Left lung (tissue), 10 donors: Measurements from ENCODE around the gene COX10. TPM values are rescaled to one million over a fixed set of nuclear protein-coding genes. Genes with fewer than 3 reads are reported as not detected.

Experiments used
- ATAC-seq: fragments of 200-7000 bp; cut with Tn5 transposase; one replicate; pipeline ENCODE4 v1.9.1; 2020; ENCODE audit warnings: moderate library complexity
- DNase-seq, 4 donors: peaks; one replicate each; pipeline ENCODE4 v3.0.0-alpha.2; 2013 to 2020
- H3K27ac ChIP-seq, 2 donors: fragments of 200-600 bp; sonication (generic) in 1 of 2; one replicate each; pipeline versions ENCODE4 v1.5.0 to v1.8.0; 2020 to 2021
- H3K27me3 ChIP-seq, 2 donors: fragments of 200-600 bp; sonication (generic) in 1 of 2; one replicate each; pipeline versions ENCODE4 v1.5.0 to v1.8.0; 2020 to 2021
- H3K36me3 ChIP-seq, 2 donors: fragments of 200-600 bp; sonication (generic) in 1 of 2; one replicate each; pipeline versions ENCODE4 v1.5.0 to v1.8.0; 2020 to 2021
- H3K4me1 ChIP-seq, 2 donors: fragments of 200-600 bp; one replicate each; pipeline ENCODE4 v1.8.0; 2021
- H3K4me3 ChIP-seq, 2 donors: fragments of 200-600 bp; sonication (generic) in 1 of 2; one replicate each; pipeline versions ENCODE4 v1.5.0 to v1.8.0; 2020 to 2021; ENCODE audit warnings: mild to moderate bottlenecking in 1 of 2
- H3K9me3 ChIP-seq, 2 donors: fragments of 200-600 bp; sonication (generic) in 1 of 2; one replicate each; pipeline versions ENCODE4 v1.5.0 to v1.8.0; 2020 to 2021
- CTCF ChIP-seq, 2 donors: fragments of 200-600 bp; sonication (generic) in 1 of 2; IDR thresholded peaks; one replicate each; pipeline versions ENCODE4 v1.5.0 to v1.8.0; 2021; ENCODE audit warnings: antibody characterized with exemption in 2 of 2
- intact Hi-C, 2 donors: fragments of 100-400 bp; cut with DNase I; formaldehyde crosslinking; loops; one replicate each; pipeline versions ENCODE4 v1.11.2 to v1.14.2; 2022
- polyA plus RNA-seq, 6 donors: library from polyadenylated mRNA; unstranded; fragments of 120-200 nt; gene quantifications; one replicate each; pipeline ENCODE4 v1.2.1, GENCODE V29; 2013; ENCODE audit not compliant: insufficient read length in 6 of 6
- total RNA-seq, 2 donors: library from RNA; stranded (reverse); fragmentation: NEBNext Ultra II Directional; extraction: Animal tissue kit (Norgen Biotek cat#: 25700); gene quantifications; one replicate each; pipeline ENCODE4 v1.2.1, GENCODE V29; 2021
- donor health status: DM: no; HTN: yes; CAD: no.
- donor health status: DM: no; HTN: no; CAD: no.

The COX10 gene
- total and polyA plus RNA-seq, 8 donors: 11.8 to 15.7 (median 12.4) TPM

- intact Hi-C loops: no loop called here
- DNase-seq (no peak), ATAC-seq (no peak)
- TF ChIP-seq CTCF (IDR thresholded peaks at IDR 0.05): no peak
- Histone ChIP-seq H3K27ac (no peak overlapping the region), H3K4me3 (no peak overlapping the region), H3K4me1 (peaks cover 0 to 7% of the 10 kb centered on the region in 2 donors), H3K9me3 (no peaks in the 10 kb centered on the region), H3K27me3 (no peaks in the 10 kb centered on the region), H3K36me3 (no peaks in the 10 kb centered on the region)
Observed at GRCh38 chr17:14138649-14139048, 69.3 kb downstream of the COX10 start.

- no peak for TF ChIP-seq CTCF (IDR thresholded peaks at IDR 0.05)
- no peak for ATAC-seq
- H3K27me3 ChIP-seq: no peaks in the 10 kb centered on the region
Observed at GRCh38 chr17:14143688-14144087, 74.4 kb downstream of the COX10 start.

GRCh38 chr17:14144508-14144907, 75.2 kb downstream of the COX10 start:
- intact Hi-C loops: no loop called here
- no peaks in the 10 kb centered on the region for H3K27me3 ChIP-seq
- H3K9me3 ChIP-seq: no peaks in the 10 kb centered on the region
- no peak overlapping the region for H3K27ac ChIP-seq
- H3K36me3 ChIP-seq: no peaks in the 10 kb centered on the region
- no peak for DNase-seq
- ATAC-seq: no peak
- H3K4me3 ChIP-seq: no peak overlapping the region
- TF ChIP-seq CTCF (IDR thresholded peaks at IDR 0.05): no peak
- peaks cover 0 to 7% of the 10 kb centered on the region in 2 donors for H3K4me1 ChIP-seq

More at GRCh38 chr17:14143688-14144087, 74.4 kb downstream of the COX10 start:
- peaks cover 0 to 7% of the 10 kb centered on the region in 2 donors for H3K4me1 ChIP-seq
- DNase-seq: no peak
- no peaks in the 10 kb centered on the region for H3K9me3 ChIP-seq
- H3K27ac ChIP-seq: no peak overlapping the region
- H3K4me3 ChIP-seq: no peak overlapping the region
- intact Hi-C loops: no loop called here
- no peaks in the 10 kb centered on the region for H3K36me3 ChIP-seq

GRCh38 chr17:14149751-14150150, 80.4 kb downstream of the COX10 start:
- ATAC-seq (no peak), DNase-seq (no peak)
- no peaks in the 10 kb centered on the region for H3K4me1 ChIP-seq
- H3K36me3 ChIP-seq: no peaks in the 10 kb centered on the region
- H3K4me3 ChIP-seq: no peak overlapping the region
- no peak overlapping the region for H3K27ac ChIP-seq
- no peaks in the 10 kb centered on the region for H3K9me3 ChIP-seq
- no peak for TF ChIP-seq CTCF (IDR thresholded peaks at IDR 0.05)
- no peaks in the 10 kb centered on the region for H3K27me3 ChIP-seq
- intact Hi-C loops: no loop called here

- no peak for ATAC-seq
- Histone ChIP-seq H3K27ac (no peak overlapping the region), H3K27me3 (no peaks in the 10 kb centered on the region), H3K4me3 (no peak overlapping the region), H3K4me1 (no peaks in the 10 kb centered on the region), H3K9me3 (no peaks in the 10 kb centered on the region), H3K36me3 (no peaks in the 10 kb centered on the region)
- no peak for DNase-seq
- TF ChIP-seq CTCF (IDR thresholded peaks at IDR 0.05): no peak
- intact Hi-C loops: no loop called here
Observed at GRCh38 chr17:14150619-14151018, 81.3 kb downstream of the COX10 start.
